C4-2B (cell line): ENCODE results near the gene EBF3.

ENCODE experiments used
- H3K27ac ChIP-seq: fragments of 450-650 bp; 2 replicates; pipeline ENCODE4 v1.5.1; 2017
- ZFX ChIP-seq: fragments of 450-650 bp; IDR thresholded peaks from 2 replicates; pipeline ENCODE4 v1.6.1; 2017
- TF ChIP-seq, protein P1 (sequence below): fragments of 450-650 bp; conservative IDR thresholded peaks from 2 replicates; pipeline ENCODE4 v1.5.1; 2017; ENCODE audit warnings: mild to moderate bottlenecking

EBF3 gene

DNA sequence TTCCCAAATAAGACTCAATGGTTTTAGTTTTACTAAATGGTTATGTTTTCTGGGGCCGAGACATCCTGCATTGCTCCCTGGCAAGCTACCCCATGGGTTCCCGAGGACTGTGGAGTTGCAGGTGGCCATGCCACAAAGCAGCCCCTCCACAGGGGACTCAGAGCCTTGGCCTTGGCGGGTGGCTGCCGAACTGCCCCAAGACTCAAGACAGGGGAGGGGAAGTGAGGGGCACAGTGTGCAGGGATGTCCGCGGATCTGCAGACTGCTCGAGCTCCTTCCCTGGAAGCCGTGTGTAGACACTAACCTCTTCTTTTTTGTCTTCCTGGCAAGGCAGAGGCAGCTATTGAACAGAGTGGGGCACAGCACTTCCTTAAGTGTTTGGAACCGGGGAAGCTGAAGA lies 154.6 kb downstream of the EBF3 start:
- no peak for TF ChIP-seq ZFX
- TF ChIP-seq, protein P1, sequence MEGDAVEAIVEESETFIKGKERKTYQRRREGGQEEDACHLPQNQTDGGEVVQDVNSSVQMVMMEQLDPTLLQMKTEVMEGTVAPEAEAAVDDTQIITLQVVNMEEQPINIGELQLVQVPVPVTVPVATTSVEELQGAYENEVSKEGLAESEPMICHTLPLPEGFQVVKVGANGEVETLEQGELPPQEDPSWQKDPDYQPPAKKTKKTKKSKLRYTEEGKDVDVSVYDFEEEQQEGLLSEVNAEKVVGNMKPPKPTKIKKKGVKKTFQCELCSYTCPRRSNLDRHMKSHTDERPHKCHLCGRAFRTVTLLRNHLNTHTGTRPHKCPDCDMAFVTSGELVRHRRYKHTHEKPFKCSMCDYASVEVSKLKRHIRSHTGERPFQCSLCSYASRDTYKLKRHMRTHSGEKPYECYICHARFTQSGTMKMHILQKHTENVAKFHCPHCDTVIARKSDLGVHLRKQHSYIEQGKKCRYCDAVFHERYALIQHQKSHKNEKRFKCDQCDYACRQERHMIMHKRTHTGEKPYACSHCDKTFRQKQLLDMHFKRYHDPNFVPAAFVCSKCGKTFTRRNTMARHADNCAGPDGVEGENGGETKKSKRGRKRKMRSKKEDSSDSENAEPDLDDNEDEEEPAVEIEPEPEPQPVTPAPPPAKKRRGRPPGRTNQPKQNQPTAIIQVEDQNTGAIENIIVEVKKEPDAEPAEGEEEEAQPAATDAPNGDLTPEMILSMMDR, result no peak
- no peak overlapping the region for H3K27ac ChIP-seq

DNA sequence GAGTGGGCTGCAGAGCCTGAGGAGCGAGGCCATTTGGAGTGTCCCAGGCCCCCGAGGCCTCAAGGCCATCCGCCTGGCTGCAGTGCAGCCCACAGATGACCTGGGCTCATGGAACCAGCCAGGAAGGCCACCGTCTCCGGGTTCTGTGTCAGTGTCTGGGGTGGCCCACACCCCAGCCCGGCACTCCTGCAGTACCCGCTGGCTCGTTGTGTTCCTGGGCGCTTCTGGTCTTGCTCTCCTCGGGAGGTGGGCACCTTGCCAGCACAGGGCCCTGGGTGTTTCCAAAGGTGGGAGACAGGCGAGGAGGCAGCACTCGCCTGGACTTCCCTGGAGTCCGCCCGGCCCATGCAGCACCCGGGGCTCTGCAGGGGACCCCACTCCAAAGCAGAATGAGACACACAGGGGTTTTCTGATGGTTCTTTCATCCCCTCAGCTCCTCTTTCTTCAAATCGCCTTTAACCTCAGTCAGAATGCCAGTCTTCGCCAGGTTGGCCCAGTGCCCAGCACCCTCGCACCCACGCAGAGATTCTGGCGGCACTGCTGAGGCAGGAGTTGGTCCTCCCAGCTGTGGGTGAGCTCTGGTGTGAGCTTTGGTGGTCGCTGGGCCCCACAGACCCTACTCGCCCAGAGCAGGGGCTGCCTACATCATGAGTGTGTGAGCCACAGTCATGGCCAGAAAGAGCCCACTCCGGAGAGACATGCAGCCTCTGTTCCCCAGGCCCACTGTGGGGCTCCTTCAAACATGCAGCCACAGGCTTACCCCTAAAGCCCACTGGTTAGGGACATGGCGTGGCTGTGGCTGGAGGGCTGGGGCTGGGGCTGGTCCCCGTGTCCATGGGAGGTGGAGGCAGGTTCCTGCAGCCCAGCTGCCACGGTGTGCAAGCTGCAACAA lies 155.7 kb downstream of the EBF3 start:
- H3K27ac ChIP-seq, result no peak overlapping the region
- TF ChIP-seq, protein P1, result no peak
- no peak for TF ChIP-seq ZFX

DNA sequence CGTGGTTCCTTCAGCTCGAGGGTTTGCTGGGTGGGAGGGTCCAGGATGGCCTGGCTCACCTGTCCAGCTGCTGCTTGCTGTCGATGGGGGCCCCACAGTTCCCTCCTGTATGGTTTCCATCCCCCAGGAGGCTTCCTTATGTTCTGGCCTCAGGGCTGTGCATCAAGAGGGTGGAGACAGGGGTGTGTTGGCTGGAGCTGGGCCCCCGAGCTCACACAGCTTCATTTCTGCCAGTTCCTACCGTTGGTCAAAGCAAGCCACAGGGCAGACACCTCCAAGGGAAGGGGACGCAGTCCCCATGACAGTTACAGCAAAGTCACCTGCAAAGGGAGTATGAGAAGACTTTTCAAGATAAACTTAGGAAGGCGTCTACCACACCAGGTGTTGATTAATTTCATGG lies 156.9 kb downstream of the EBF3 start:
- TF ChIP-seq, protein P1, result no peak
- TF ChIP-seq ZFX, result no peak
- no peak overlapping the region for H3K27ac ChIP-seq

DNA sequence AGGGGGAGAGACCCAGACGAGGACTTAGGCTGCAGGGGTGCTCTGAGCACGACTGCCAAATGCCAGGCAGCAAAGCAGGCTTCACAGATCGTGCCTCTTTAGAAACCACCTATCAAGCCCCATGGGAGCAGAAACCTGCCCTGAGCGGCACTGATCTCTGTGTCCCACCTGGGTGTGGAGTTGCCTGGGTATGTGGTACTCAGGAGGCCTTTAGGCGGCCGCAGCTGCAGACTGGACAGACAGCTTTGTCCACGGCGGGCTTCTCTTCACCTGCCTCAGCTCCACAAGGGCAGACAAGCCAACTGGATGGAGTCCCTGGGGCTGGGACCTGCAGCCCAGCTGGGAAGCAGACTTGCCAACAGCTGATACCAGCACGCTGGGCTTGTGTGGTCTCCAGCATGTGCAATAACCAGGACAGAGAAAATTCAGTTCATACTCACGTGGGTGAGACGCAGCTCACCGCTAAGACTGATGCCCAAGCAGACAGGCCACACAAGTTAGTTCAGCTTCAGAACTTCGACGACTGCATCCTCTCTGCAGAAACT lies 163.2 kb downstream of the EBF3 start:
- H3K27ac ChIP-seq, result no peak overlapping the region
- TF ChIP-seq, protein P1, result no peak
- no peak for TF ChIP-seq ZFX

DNA sequence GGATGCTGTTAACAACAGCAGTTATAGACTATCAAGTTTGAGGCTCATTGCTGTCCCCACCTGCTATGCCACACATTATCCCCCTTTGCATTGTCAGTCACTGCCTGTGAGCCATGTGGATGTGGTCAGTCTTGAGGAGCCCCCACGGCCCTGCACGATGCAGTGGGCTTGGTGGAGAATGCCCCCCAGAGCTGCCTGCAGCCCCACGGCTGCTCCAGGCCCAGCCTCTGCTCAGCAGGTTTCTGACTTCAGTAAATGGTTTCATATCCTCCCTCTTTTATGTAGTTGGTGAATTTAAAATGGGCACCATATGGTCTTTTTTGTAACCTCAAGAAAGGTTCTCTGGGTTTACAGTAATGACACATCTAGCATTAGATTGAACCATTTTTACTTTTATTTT lies 164.1 kb downstream of the EBF3 start:
- H3K27ac ChIP-seq, result no peak overlapping the region
- TF ChIP-seq, protein P1, result no peak
- TF ChIP-seq ZFX, result no peak

DNA sequence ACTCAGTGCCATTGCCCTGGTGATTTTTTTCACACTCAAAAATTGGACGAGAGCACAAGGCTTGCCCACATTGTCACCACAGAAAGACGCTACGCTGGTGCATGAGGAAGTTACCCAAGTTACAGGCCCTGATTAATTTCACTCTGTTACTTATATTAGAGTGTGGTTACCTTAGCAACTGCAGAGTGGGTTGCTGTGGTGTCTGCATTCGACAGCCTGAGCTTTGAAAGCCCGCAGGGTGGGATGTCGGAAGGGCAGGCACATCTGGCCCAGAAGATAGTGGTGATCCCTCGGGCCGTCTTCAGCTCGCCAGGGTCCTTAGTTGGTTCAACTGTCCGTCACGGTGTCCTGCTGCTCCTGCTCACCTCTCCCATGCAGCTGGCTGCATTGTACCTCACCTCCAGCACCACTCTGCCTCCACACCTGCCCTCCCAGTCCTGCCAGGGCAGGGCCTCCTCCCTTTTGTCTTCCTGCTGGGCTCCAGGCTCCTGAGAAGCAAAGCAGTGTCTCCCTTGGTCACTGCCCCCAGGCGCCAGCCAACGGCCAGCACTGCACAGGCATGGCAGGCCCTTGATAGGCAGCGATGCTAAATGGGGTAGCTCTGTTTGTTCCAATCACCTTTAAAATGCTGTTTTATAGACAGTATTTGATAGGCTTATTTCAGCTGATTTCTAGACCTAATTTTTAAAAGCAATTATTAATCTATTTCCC lies 167.2 kb downstream of the EBF3 start:
- no peak overlapping the region for H3K27ac ChIP-seq
- TF ChIP-seq, protein P1, result no peak
- TF ChIP-seq ZFX, result no peak

DNA sequence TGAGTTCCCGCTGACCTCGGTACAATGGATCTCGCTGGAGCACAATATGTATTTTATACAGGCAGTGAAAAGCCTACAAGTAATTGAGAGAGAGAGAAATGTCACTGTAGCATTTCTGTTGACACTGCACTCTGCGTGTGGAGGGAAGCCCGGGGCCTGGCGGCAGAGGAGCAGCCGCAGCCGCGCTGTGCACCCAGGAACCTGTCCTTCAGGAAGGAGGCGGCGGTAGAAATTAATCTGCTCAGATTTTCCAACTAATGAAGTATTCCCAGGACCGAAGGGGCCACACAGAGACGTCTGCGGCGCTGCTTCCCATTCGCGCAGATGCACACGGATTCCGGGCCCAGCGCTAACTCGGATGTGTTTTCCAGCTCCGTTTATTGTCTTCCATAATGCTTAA lies 170.1 kb downstream of the EBF3 start:
- TF ChIP-seq, protein P1, result no peak
- TF ChIP-seq ZFX, result no peak
- no peak overlapping the region for H3K27ac ChIP-seq
